ENCODE measurements around the gene STX18.

DNA sequence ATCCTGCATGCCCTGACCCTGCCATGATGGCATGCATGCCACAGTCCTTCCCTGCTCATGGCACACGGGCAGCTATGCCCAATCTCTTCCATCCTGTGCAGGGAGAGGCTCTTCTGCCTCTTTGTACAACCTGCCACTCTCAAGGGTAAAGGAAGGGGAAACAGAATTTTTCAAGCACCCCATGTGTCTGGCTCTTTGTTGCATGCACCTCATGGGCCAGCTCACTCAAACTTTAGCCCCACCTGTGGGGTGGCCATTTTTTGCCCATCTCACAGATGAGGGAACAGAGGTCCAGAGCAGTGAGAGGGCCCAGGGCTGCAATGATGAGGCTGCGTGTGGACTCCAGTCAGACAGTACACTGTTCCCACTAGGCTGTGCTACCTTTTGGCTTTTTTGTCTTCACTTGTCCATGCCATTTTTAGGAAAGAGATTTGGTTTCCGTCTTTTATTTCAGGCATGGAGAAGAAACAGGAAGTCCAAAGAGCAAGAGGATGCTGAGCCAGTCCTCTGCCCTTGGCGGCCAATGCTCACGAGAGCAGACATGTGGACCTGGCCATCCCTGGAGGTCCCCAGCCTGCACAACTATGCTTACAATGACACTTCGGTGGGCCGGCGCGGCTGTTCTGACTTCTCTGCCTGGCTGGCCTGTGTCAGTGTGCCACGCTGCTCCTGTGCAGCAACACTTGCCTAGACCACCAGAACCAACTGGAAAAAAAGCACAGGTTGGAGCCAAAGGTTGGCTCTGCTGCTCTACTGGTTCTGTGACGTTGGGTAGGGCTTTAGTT is 109.3 kb downstream of the STX18 start:
- TF ChIP-seq, protein P1, sequence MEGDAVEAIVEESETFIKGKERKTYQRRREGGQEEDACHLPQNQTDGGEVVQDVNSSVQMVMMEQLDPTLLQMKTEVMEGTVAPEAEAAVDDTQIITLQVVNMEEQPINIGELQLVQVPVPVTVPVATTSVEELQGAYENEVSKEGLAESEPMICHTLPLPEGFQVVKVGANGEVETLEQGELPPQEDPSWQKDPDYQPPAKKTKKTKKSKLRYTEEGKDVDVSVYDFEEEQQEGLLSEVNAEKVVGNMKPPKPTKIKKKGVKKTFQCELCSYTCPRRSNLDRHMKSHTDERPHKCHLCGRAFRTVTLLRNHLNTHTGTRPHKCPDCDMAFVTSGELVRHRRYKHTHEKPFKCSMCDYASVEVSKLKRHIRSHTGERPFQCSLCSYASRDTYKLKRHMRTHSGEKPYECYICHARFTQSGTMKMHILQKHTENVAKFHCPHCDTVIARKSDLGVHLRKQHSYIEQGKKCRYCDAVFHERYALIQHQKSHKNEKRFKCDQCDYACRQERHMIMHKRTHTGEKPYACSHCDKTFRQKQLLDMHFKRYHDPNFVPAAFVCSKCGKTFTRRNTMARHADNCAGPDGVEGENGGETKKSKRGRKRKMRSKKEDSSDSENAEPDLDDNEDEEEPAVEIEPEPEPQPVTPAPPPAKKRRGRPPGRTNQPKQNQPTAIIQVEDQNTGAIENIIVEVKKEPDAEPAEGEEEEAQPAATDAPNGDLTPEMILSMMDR (IDR thresholded peaks at IDR 0.05; ENCODE audit: low read depth, low read length, missing input control) = no peak
- TF ChIP-seq TAF1 (conservative IDR thresholded peaks at IDR 0.05) (no peak), SP1 (IDR thresholded peaks at IDR 0.05) (no peak), YY1 (IDR thresholded peaks at IDR 0.05) (no peak), HNF4G (IDR thresholded peaks at IDR 0.05) (no peak)
- TF ChIP-seq, protein P2, sequence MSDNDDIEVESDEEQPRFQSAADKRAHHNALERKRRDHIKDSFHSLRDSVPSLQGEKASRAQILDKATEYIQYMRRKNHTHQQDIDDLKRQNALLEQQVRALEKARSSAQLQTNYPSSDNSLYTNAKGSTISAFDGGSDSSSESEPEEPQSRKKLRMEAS (IDR thresholded peaks at IDR 0.05) = no peak

Data from liver (tissue), 3 donors.